Erythroblast (primary cell): Measurements from ENCODE around the gene TOP3A.

Experiments used
- GATA1 ChIP-seq: IDR thresholded peaks from 2 replicates; pipeline ENCODE4 v1.6.1; 2011; ENCODE audit warnings: low read depth, mild to moderate bottlenecking, control low read depth, low read length, moderate library complexity
- POLR2A ChIP-seq: IDR thresholded peaks from 2 replicates; pipeline ENCODE4 v1.6.1; 2011; ENCODE audit warnings: mild to moderate bottlenecking, low read length

DNA sequence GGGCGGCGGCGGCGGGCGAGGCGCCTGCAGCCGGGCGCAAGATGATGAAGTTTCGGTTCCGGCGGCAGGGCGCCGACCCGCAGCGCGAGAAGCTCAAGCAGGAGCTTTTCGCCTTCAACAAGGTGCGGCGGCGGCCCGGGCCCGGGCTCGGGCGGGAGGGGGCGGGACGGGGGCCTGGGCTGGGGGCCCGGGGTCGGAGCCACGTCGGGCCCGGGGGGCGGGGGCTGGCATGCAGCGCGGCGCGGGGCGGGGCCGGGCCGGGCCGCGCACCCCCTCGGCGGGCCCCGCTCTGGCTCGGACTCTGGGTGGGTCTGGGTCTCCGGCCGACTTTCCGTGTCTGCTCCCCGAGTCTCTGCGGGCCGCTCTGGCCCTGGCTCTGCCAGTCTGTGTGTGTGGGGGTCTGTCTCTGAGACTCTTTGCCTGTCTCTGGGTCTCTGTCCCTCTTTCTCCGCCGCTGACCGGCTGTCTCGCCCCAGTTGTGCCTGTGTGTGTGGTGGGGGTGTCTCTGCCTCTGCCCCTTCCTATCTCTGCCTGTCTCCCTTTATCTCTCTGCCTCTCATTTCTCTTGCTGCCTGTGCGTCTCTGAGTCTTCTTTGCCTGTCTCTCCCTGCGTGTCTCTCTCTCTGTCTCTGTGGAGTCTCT lies 89.0 kb downstream of the TOP3A start:
- TF ChIP-seq POLR2A, result no peak
- no peak for TF ChIP-seq GATA1
